ENCODE measurements around the gene DSP.

DNA sequence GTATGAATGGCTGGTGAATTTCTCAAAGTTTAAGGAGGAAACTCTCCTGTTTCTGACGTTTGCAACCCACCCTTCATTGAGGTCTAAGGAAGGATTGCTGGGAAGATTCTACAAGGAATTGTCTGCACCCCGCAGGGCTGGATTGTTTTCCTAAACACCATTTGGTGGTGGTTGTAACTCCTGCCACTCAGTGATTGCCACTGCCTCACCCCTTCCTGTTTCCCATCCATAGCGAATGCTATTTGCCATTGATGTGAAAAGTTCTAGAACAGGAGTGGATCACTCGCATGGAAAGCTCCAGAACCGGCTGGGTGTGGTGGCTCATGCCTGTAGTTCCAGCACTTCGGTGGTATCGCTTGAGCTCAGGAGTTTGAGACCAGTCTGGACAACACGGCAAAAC is 8.7 kb upstream of the DSP start:
- no peak for TF ChIP-seq POLR2A (IDR thresholded peaks at IDR 0.05)
- TF ChIP-seq CTCF (IDR thresholded peaks at IDR 0.05), result no peak

All from stomach (tissue), 4 donors.